Endodermal cell (in vitro differentiated cells): ENCODE measurements around the gene EEFSEC. TPM values are rescaled to one million over a fixed set of nuclear protein-coding genes. Genes with fewer than 3 reads are reported as not detected.

Experiments used
- DNase-seq: peaks from one replicate; pipeline ENCODE4 v3.0.0-alpha.2; 2017
- H3K27ac ChIP-seq: 2 replicates; pipeline ENCODE4 v1.5.1; 2013; ENCODE audit warnings: mild to moderate bottlenecking, low read depth, low read length, moderate library complexity
- H3K27me3 ChIP-seq: 2 replicates; pipeline ENCODE4 v1.6.1; 2013; ENCODE audit warnings: mild to moderate bottlenecking, low read length, moderate library complexity; ENCODE audit not compliant: insufficient read depth, control insufficient read depth, poor library complexity, severe bottlenecking
- H3K36me3 ChIP-seq: 2 replicates; pipeline ENCODE4 v1.7.0; 2013; ENCODE audit warnings: mild to moderate bottlenecking, low read length, moderate library complexity; ENCODE audit not compliant: control insufficient read depth, insufficient read depth
- H3K4me1 ChIP-seq: one replicate; pipeline ENCODE4 v1.7.0; 2013; ENCODE audit warnings: low read length; ENCODE audit not compliant: control insufficient read depth, insufficient read depth
- H3K4me3 ChIP-seq: 2 replicates; pipeline ENCODE4 v1.5.1; 2013; ENCODE audit warnings: mild to moderate bottlenecking, low read length, moderate library complexity
- H3K9ac ChIP-seq: 2 replicates; pipeline ENCODE4 v1.6.1; 2013; ENCODE audit warnings: mild to moderate bottlenecking, low read length, moderate library complexity; ENCODE audit not compliant: poor library complexity, severe bottlenecking; ENCODE audit errors: extremely low read depth
- H3K9me3 ChIP-seq: 2 replicates; pipeline ENCODE4 v1.6.1; 2013; ENCODE audit warnings: mild to moderate bottlenecking, low read length, moderate library complexity; ENCODE audit not compliant: control insufficient read depth
- H3K27ac Mint-ChIP-seq: 2 replicates; pipeline ENCODE4 v1.8.0; 2020; ENCODE audit warnings: mixed read lengths
- H3K27me3 Mint-ChIP-seq: 2 replicates; pipeline ENCODE4 v1.8.0; 2021; ENCODE audit warnings: mild to moderate bottlenecking, mixed read lengths; ENCODE audit not compliant: insufficient read depth
- H3K36me3 Mint-ChIP-seq: 2 replicates; pipeline ENCODE4 v1.8.0; 2020; ENCODE audit warnings: low read depth, mixed read lengths
- H3K4me1 Mint-ChIP-seq: 2 replicates; pipeline ENCODE4 v1.8.0; 2020; ENCODE audit warnings: mixed read lengths
- H3K4me3 Mint-ChIP-seq: 2 replicates; pipeline ENCODE4 v1.8.0; 2020; ENCODE audit warnings: mild to moderate bottlenecking, moderate library complexity, mixed read lengths
- H3K9me3 Mint-ChIP-seq: 2 replicates; pipeline ENCODE4 v1.8.0; 2020; ENCODE audit warnings: mild to moderate bottlenecking, mixed read lengths
- WGBS, 2 experiments: methylation state at CpG; one replicate each; pipeline versions ENCODE4 v1.1.5 to v1.1.7; 2013; ENCODE audit warnings: missing lambda C conversion rate in 2 of 2, mixed read lengths in 1 of 2; ENCODE audit not compliant: insufficient coverage in 1 of 2, insufficient read length in 1 of 2; 5-methylcytosine and 5-hydroxymethylcytosine counted together
- total RNA-seq, 2 donors: library from RNA; stranded (reverse); fragmentation: NEBNext Ultra II Directional in 1 of 2; extraction: Animal tissue kit (Norgen Biotek cat#: 25700) in 1 of 2; gene quantifications; 2 replicates in 1 of 2; 3 replicates in 1 of 2; pipeline ENCODE4 v1.2.1, GENCODE V29; 2021
- TF ChIP-seq, protein P1 (sequence below): fragments of 200-600 bp; sonication (generic); conservative IDR thresholded peaks from 2 replicates; pipeline ENCODE4 v1.5.0; 2021; ENCODE audit warnings: antibody characterized with exemption, mild to moderate bottlenecking

EEFSEC gene
- total RNA-seq, 2 donors from 2014 or later: 11.9 to 15.8 TPM

GRCh38 chr3:128296469-128297251 lies 143.4 kb downstream of the EEFSEC start:
- H3K9me3 ChIP-seq: no peaks in the 10 kb centered on the region
- no peak overlapping the region for H3K4me3 ChIP-seq
- 94 to 97% methylated on average over 8 to 10 of the region's 10 CpGs for WGBS, 2 experiments
- no peaks in the 10 kb centered on the region for H3K4me1 ChIP-seq
- no peaks in the 10 kb centered on the region for H3K36me3 Mint-ChIP-seq
- no peak overlapping the region for H3K9ac ChIP-seq
- H3K4me3 Mint-ChIP-seq: no peak overlapping the region
- no peaks in the 10 kb centered on the region for H3K36me3 ChIP-seq
- peaks cover 2% of the 10 kb centered on the region for H3K4me1 Mint-ChIP-seq
- no peaks in the 10 kb centered on the region for H3K9me3 Mint-ChIP-seq
- no peaks in the 10 kb centered on the region for H3K27me3 Mint-ChIP-seq
- H3K27ac ChIP-seq: no peak overlapping the region
- peak; percentile 23 for DNase-seq
- H3K27ac Mint-ChIP-seq: no peak overlapping the region
- H3K27me3 ChIP-seq: no peaks in the 10 kb centered on the region
- TF ChIP-seq, protein P1, sequence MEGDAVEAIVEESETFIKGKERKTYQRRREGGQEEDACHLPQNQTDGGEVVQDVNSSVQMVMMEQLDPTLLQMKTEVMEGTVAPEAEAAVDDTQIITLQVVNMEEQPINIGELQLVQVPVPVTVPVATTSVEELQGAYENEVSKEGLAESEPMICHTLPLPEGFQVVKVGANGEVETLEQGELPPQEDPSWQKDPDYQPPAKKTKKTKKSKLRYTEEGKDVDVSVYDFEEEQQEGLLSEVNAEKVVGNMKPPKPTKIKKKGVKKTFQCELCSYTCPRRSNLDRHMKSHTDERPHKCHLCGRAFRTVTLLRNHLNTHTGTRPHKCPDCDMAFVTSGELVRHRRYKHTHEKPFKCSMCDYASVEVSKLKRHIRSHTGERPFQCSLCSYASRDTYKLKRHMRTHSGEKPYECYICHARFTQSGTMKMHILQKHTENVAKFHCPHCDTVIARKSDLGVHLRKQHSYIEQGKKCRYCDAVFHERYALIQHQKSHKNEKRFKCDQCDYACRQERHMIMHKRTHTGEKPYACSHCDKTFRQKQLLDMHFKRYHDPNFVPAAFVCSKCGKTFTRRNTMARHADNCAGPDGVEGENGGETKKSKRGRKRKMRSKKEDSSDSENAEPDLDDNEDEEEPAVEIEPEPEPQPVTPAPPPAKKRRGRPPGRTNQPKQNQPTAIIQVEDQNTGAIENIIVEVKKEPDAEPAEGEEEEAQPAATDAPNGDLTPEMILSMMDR: no peak

DNA sequence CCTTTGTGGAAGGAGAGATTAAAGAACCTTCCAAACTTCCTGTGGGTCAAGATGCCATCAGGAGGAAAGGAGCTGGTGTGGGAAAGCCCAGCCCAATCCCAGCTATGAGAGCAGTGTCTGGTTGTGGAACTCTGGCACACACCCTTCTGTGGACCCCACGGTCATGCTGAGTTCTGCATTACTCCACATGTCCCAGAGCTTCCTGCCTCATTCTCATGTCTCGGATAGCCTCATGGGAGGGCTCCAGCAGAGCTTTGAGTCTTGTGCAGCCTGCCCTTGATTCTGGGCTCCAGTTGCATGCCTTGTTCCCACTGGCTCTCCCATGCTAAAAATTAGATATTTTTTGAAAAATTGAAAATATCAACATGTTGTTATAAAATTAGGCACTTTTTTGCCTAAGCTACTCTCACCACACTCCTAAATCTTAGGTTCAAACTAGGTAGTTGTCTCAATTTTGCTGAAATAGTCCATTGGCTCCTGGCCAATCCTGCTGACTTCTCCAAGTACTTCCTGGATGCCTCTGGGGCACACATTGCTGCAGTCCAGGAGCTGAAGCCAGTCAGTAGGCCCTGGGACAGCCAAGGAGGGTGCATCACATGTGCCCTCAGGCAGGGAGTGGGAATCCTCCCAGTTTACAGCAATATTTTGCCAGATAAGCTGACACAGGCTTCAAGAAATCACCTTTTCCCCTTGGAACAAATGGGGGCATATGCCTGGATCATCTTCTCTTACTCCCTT lies 144.3 kb downstream of the EEFSEC start:
- 91 to 95% methylated on average over 2 of the region's 2 CpGs for WGBS, 2 experiments
- no peaks in the 10 kb centered on the region for H3K9me3 Mint-ChIP-seq
- Histone ChIP-seq H3K36me3 (no peaks in the 10 kb centered on the region), H3K9me3 (no peaks in the 10 kb centered on the region), H3K4me1 (no peaks in the 10 kb centered on the region), H3K9ac (no peak overlapping the region), H3K4me3 (no peak overlapping the region), H3K27ac (no peak overlapping the region), H3K27me3 (no peaks in the 10 kb centered on the region)
- no peak overlapping the region for H3K4me3 Mint-ChIP-seq
- no peaks in the 10 kb centered on the region for H3K36me3 Mint-ChIP-seq
- H3K27ac Mint-ChIP-seq: no peak overlapping the region
- TF ChIP-seq, protein P1: no peak
- H3K4me1 Mint-ChIP-seq: peaks cover 2% of the 10 kb centered on the region
- no peaks in the 10 kb centered on the region for H3K27me3 Mint-ChIP-seq
- peak; percentile 22 for DNase-seq

DNA sequence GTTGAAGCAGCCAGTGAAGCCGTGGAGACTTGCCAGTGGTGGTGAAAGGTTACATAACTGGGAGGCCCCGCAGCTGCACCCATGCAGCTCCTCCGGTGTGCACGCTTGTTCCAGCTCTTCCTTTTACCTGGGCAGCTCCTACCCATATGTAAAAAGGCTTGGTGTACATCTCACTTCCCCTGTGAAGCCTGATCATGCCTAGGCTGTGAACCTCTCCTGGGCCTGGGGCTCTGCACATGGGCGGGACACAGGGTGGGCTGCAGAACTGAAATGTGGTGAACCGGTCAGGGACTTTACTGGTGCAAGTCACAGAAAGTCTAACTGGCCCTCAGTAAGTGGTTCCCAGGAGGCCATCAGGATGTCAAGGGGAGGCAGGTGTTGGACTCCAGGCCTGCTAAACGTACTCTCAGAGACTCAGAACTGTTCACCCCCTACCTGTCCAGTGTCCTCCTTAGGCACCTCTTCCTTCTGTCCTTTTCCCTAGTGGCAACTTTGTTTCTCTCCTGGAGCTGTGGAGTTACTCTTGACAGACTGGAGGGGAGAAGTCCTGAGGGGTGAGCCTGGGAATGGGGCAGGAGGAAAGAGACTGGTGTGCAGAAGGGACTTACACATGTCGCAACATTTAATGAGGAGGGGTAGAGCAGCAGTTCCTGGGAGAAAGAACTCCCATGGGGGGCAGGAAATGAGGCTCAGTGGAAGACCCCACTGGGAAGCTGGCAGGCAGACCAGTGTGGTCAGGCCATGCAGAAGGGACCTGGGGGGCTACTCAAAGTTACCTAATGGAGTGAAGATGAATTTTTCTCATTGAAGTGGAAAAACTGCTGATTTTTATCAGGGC lies 148.1 kb downstream of the EEFSEC start:
- no peaks in the 10 kb centered on the region for H3K9me3 ChIP-seq
- H3K27ac ChIP-seq: no peak overlapping the region
- Mint-ChIP-seq H3K27ac (no peak overlapping the region), H3K9me3 (no peaks in the 10 kb centered on the region), H3K27me3 (no peaks in the 10 kb centered on the region), H3K4me1 (peaks cover 2% of the 10 kb centered on the region), H3K4me3 (no peak overlapping the region), H3K36me3 (peaks cover 2% of the 10 kb centered on the region)
- H3K9ac ChIP-seq: no peak overlapping the region
- TF ChIP-seq, protein P1: no peak
- 93 to 96% methylated on average over 4 to 8 of the region's 8 CpGs for WGBS, 2 experiments
- no peaks in the 10 kb centered on the region for H3K36me3 ChIP-seq
- no peaks in the 10 kb centered on the region for H3K27me3 ChIP-seq
- H3K4me1 ChIP-seq: no peaks in the 10 kb centered on the region
- DNase-seq: peak; percentile 24
- no peak overlapping the region for H3K4me3 ChIP-seq
